BLaER1 (cell line): ENCODE measurements around the gene SH3PXD2A.
A peak's percentile ranks its signal among the peaks of the same experiment; 100 is the strongest.

ENCODE experiments used
- H3K27ac ChIP-seq: shearing (Covaris generic); formaldehyde crosslinking; 2 replicates; pipeline ENCODE4 v1.8.1; 2022
- H3K27me3 ChIP-seq: shearing (Covaris generic); formaldehyde crosslinking; 2 replicates; pipeline ENCODE4 v1.8.1; 2022
- H3K36me3 ChIP-seq: shearing (Covaris generic); formaldehyde crosslinking; 2 replicates; pipeline ENCODE4 v1.8.1; 2022
- H3K4me1 ChIP-seq: shearing (Covaris generic); formaldehyde crosslinking; 2 replicates; pipeline ENCODE4 v1.8.1; 2022
- H3K4me2 ChIP-seq: shearing (Covaris generic); formaldehyde crosslinking; 2 replicates; pipeline ENCODE4 v1.8.1; 2022
- H3K4me3 ChIP-seq: shearing (Covaris generic); formaldehyde crosslinking; 2 replicates; pipeline ENCODE4 v1.8.1; 2022
- H3K9ac ChIP-seq: shearing (Covaris generic); formaldehyde crosslinking; 2 replicates; pipeline ENCODE4 v1.8.1; 2022
- H3K9me3 ChIP-seq: shearing (Covaris generic); formaldehyde crosslinking; 2 replicates; pipeline ENCODE4 v1.8.1; 2022
- H4K20me1 ChIP-seq: shearing (Covaris generic); formaldehyde crosslinking; 2 replicates; pipeline ENCODE4 v1.8.1; 2022
- Cebpa-rat ChIP-seq: shearing (Covaris generic); IDR thresholded peaks from 2 replicates; pipeline ENCODE4 v1.8.1; 2022

Gene SH3PXD2A

GRCh38 chr10:103708627-103709288 lies 146.6 kb downstream of the SH3PXD2A start:
- Histone ChIP-seq H3K9me3 (no peaks in the 10 kb centered on the region), H3K4me3 (no peak overlapping the region), H3K4me2 (peak overlapping the region; percentile 33), H4K20me1 (peaks cover 85% of the 10 kb centered on the region), H3K9ac (peak overlapping the region; percentile 25), H3K27ac (peak overlapping the region; percentile 21; the same call in 1 of the 2 replicates), H3K27me3 (no peaks in the 10 kb centered on the region), H3K36me3 (peaks cover 79% of the 10 kb centered on the region), H3K4me1 (peaks cover 39% of the 10 kb centered on the region)
- no peak for TF ChIP-seq Cebpa-rat

DNA sequence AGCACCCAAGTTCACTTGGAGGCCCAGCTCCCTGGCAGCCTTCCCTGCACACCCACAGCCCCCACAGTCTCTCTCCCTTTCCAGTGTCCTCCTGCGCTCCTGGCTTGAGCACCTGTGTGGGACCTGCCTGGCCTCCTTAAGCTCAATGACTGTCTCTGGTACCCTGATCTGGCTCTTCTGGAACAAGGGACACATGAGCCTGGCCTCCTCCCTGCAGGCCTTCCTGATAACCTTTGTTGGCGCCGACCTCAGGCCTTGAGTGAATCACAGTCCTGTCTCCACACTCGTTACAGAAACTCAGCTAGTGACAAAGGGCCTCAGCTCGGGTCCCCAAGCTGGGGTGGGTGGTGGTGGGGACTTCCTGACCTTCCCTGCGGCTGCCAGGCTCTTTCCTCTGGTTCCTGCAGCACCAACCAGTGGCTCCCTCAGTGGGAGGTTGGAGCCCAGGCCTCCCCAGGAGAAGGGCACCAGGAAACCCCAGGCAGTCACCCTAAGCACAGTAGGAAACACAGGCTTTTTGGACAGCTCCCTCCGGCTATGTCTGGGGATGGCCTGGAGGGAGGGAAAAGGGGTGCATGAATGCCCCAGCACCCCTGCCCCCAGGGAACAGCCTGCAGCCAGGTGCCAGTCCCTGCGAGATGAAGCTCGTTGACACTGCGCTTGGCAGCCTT lies 147.3 kb downstream of the SH3PXD2A start:
- no peak for TF ChIP-seq Cebpa-rat
- no peaks in the 10 kb centered on the region for H3K9me3 ChIP-seq
- peak overlapping the region; percentile 25 for H3K9ac ChIP-seq
- peaks cover 86% of the 10 kb centered on the region for H3K36me3 ChIP-seq
- H3K4me3 ChIP-seq, result no peak overlapping the region
- H4K20me1 ChIP-seq, result peaks cover 79% of the 10 kb centered on the region
- H3K4me1 ChIP-seq, result peaks cover 32% of the 10 kb centered on the region
- peak overlapping the region; percentile 33 for H3K4me2 ChIP-seq
- peak overlapping the region; percentile 21; the same call in 1 of the 2 replicates for H3K27ac ChIP-seq
- no peaks in the 10 kb centered on the region for H3K27me3 ChIP-seq

- Histone ChIP-seq H3K27me3 (no peaks in the 10 kb centered on the region), H3K9ac (no peak overlapping the region), H3K4me3 (no peak overlapping the region), H3K4me2 (no peak overlapping the region), H3K9me3 (no peaks in the 10 kb centered on the region), H3K36me3 (peaks cover 91% of the 10 kb centered on the region), H3K4me1 (peaks cover 31% of the 10 kb centered on the region), H3K27ac (no peak overlapping the region), H4K20me1 (peaks cover 68% of the 10 kb centered on the region)
- TF ChIP-seq Cebpa-rat, result no peak
These were observed 148.6 kb downstream of the SH3PXD2A start for GRCh38 chr10:103706762-103707161.

DNA sequence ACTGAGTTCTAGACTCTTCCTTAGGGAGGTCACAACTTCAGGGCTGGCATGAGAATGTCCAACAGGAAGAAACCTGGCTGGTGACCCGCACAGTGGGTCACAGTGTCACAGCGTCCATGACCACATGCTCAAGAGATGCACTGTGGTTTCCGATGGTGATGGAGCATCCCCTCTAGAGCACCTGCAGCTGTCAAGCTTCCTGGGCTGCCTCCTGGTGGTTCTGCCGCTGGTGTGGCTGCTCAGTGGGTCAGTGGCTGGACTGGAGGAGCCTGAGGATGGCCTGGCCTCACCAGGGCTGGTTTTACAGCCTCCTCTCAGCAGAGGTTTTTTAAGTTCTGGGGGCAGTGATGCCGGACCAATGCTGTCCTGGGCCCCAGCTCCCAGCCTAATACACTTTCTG lies 149.3 kb downstream of the SH3PXD2A start:
- Histone ChIP-seq H3K9ac (no peak overlapping the region), H3K4me3 (no peak overlapping the region), H3K27me3 (no peaks in the 10 kb centered on the region), H3K4me1 (peaks cover 31% of the 10 kb centered on the region), H3K4me2 (no peak overlapping the region), H3K36me3 (peaks cover 91% of the 10 kb centered on the region), H3K9me3 (no peaks in the 10 kb centered on the region), H3K27ac (no peak overlapping the region), H4K20me1 (peaks cover 61% of the 10 kb centered on the region)
- TF ChIP-seq Cebpa-rat, result no peak

DNA sequence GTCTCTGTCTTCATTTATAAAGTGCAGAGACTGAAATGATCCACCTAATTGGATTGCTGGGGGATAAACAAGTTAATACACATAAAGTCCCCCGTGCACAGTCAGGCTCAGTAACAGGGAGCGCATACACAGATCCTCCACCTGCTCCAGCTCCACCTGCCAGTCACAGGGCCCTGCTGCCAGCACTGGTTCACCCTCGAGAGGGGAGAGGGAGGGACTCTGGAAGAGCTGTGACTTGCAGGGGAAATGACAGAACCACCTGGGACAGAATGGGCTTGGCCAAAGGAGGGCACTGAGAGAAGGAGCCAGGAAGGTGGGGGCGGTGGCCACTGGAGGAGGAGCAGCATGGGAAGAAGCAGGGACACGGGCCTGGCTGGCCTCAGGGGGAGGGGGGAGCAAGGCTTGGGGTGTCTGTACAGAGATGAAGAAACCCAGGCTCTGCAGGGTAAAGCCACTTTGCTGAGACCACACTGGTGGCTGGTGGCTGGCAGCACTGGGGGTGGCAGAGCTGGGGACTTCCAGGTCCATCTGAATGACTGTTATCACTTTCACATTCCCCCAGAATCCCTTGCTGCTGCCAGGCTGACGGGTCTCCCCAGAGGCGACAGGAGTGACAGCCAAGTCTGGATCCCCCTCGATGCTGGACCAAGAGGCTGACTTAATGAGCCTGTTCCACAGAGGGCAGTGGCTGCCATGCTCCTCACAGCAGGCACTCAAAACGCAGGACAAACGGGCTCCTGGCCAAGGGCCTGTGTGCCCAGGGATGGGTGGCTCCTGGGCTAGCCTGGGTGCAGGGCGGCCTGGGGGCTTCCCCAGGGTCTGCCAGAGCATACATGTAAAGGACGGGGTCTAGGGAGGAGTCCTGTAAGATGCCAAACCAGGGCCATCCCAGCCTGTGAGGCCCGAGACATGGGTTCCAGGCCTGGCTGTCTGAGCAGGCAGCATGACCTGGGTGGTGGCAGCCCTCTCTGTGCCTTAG lies 151.1 kb downstream of the SH3PXD2A start:
- H3K9ac ChIP-seq, result no peak overlapping the region
- no peak overlapping the region for H3K4me3 ChIP-seq
- no peak overlapping the region for H3K4me2 ChIP-seq
- H3K9me3 ChIP-seq, result no peaks in the 10 kb centered on the region
- no peaks in the 10 kb centered on the region for H3K27me3 ChIP-seq
- H3K36me3 ChIP-seq, result peaks cover 91% of the 10 kb centered on the region
- H3K27ac ChIP-seq, result 0 out of 2 replicates have a peak overlapping the region, but pooled peaks have one; percentile 34
- peaks cover 61% of the 10 kb centered on the region for H4K20me1 ChIP-seq
- no peak for TF ChIP-seq Cebpa-rat
- H3K4me1 ChIP-seq, result peaks cover 25% of the 10 kb centered on the region

- no peak overlapping the region for H3K4me2 ChIP-seq
- TF ChIP-seq Cebpa-rat, result no peak
- no peak overlapping the region for H3K4me3 ChIP-seq
These were observed 153.8 kb downstream of the SH3PXD2A start for GRCh38 chr10:103701380-103702222.

DNA sequence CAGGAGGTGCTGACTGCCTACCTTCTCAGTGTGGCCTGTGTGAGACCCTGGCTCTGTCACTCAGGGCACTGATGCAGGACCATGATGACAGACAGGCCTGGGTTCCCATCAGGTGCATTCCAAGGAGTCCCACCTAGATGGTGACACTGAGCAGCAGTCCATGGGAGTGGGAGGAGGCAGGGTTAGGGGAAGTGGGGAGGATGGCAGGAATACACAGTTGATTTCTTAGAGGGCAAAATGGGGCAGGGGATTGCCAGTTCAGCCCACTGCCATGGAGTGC lies 155.0 kb downstream of the SH3PXD2A start:
- TF ChIP-seq Cebpa-rat, result no peak
- no peaks in the 10 kb centered on the region for H3K9me3 ChIP-seq
- H4K20me1 ChIP-seq, result peaks cover 66% of the 10 kb centered on the region
- no peak overlapping the region for H3K4me2 ChIP-seq
- no peaks in the 10 kb centered on the region for H3K27me3 ChIP-seq
- H3K4me3 ChIP-seq, result no peak overlapping the region
- no peak overlapping the region for H3K27ac ChIP-seq
- peaks cover 75% of the 10 kb centered on the region for H3K36me3 ChIP-seq
- no peak overlapping the region for H3K9ac ChIP-seq
- H3K4me1 ChIP-seq, result peaks cover 39% of the 10 kb centered on the region

More at GRCh38 chr10:103701380-103702222, 153.8 kb downstream of the SH3PXD2A start:
- Histone ChIP-seq H3K4me1 (peaks cover 27% of the 10 kb centered on the region), H3K9me3 (no peaks in the 10 kb centered on the region), H4K20me1 (peaks cover 62% of the 10 kb centered on the region), H3K27me3 (no peaks in the 10 kb centered on the region), H3K9ac (no peak overlapping the region), H3K27ac (no peak overlapping the region), H3K36me3 (peaks cover 83% of the 10 kb centered on the region)

GRCh38 chr10:103699611-103700435 lies 155.6 kb downstream of the SH3PXD2A start:
- Histone ChIP-seq H3K4me2 (no peak overlapping the region), H3K4me3 (no peak overlapping the region), H3K9ac (no peak overlapping the region), H3K36me3 (peaks cover 71% of the 10 kb centered on the region), H3K27ac (no peak overlapping the region), H3K9me3 (no peaks in the 10 kb centered on the region), H3K4me1 (peaks cover 44% of the 10 kb centered on the region), H4K20me1 (peaks cover 69% of the 10 kb centered on the region), H3K27me3 (no peaks in the 10 kb centered on the region)
- TF ChIP-seq Cebpa-rat, result no peak
